ENCODE measurements around the gene OR5P2.
"Not testable (repeated sequence)": the region's sequence is repeated elsewhere in the genome, so short reads cannot be mapped to it uniquely, and the experiment has no call there.

The OR5P2 gene

DNA sequence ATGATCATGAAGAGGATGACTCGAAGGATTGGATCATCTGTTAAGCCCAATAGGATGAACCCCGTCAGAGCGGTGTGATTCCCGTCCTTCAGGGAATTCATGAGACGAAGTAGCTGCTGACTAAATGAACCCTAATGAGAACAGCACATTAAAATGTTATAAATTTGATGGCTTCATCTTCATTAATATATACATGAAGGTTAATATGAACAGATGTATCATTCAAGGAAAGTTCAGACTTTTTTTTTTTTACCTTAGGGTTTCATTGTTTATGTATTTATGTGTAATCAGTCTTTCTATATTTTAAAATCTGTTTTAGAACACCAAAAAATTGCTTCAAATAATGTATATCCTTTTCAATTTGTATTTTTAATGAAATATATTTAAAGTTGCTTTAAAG is at the start of gene OR5P2:
TSS of gene OR5P2 (minus strand) at position 101 of the 400 bp plus-strand sequence. CDS start at position 101, 0 bp downstream.
- DNase-seq: no peak

DNA sequence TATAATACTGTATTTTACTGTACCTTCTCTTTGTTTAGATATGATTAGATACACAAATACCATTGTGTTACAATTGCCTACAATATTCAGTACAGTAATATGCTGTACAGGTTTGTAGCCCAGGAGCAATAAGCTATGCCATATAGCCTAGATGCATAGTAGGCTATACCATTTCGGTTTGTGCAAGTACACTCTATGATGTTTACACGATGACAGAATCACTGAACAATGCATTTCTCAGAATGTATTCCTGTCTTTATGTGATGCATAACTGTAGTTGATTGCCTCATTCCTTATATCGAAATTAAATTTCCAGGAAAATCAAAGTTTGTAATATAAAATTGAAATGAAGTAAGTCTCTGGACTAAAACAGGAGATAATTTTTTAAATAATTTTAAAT is 49.3 kb upstream of the OR5P2 start:
- DNase-seq: no peak

- no peak for DNase-seq
Observed at GRCh38 chr11:7844986-7845385, 48.2 kb upstream of the OR5P2 start.

GRCh38 chr11:7844521-7844920 is 47.8 kb upstream of the OR5P2 start:
- DNase-seq: no peak

GRCh38 chr11:7840578-7840977 is 43.8 kb upstream of the OR5P2 start:
- DNase-seq: no peak

GRCh38 chr11:7833527-7833926 is 36.8 kb upstream of the OR5P2 start:
- no peak for DNase-seq

- no peak for DNase-seq
Observed at GRCh38 chr11:7830740-7831139, 34.0 kb upstream of the OR5P2 start, which contains the start of gene OR5P3. OR5P3 (minus strand) TSS chr11:7830840.

GRCh38 chr11:7826324-7826723 is 29.6 kb upstream of the OR5P2 start:
- no peak for DNase-seq

DNA sequence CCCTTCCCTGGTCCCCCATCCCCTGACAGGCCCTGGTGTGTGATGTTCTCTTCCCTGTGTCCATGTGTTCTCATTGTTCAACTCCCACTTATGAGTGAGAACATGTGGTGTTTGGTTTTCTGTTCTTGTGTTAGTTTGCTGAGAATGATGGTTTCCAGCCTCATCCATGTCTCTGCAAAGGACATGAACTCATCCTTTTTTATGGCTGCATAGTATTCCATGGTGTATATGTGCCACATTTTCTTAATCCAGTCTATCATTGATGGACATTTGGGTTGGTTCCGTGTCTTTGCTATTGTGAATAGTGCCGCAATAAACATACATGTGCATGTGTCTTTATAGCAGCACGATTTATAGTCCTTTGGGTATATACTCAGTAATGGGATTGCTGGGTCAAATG is 23.7 kb upstream of the OR5P2 start:
- not testable (repeated sequence) for DNase-seq

GRCh38 chr11:7814897-7815296 is 18.2 kb upstream of the OR5P2 start:
- DNase-seq: not testable (repeated sequence)

GRCh38 chr11:7810301-7810700 is 13.6 kb upstream of the OR5P2 start:
- not testable (repeated sequence) for DNase-seq

GRCh38 chr11:7793233-7793632 is 3.5 kb downstream of the OR5P2 start:
- DNase-seq: no peak

GRCh38 chr11:7787239-7787638 is 9.5 kb downstream of the OR5P2 start:
- DNase-seq: no peak

DNA sequence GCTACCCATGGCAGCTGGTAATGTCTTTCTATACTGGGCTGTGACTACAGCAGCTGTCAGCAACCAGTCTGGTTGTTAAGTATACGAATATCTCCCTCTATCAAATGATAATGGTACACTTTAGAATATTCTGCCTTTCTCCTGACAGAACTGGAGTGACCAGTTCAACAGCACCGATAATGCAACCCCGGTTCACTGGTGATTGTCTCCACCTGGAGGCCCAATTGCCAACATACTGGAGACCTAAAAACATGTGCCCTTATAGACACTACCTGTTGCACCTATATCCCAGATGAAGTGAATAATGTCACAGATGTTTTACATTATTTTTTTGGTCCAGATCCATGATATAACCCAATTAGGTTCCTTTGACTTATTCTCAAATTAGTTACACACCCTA is 21.1 kb downstream of the OR5P2 start:
- no peak for DNase-seq

DNA sequence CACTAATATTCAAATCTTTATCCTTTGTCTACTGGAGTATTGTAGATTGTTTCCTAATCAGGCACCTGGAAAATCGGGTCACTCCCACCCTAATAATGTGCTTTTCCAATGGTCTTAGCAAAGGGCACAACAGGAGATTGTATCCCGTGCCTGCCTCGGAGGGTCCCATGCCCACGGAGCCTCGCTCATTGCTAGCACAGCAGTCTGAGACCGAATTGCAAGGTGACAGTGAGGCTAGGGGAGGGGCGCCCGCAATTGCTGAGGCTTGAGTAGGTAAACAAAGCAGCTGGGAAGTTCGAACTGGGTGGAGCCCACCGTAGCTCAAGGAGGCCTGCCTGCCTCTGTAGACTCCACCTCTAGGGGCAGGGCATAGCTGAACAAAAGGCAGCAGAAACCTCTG is 32.4 kb downstream of the OR5P2 start:
- DNase-seq: not testable (repeated sequence)

GRCh38 chr11:7759010-7759409 is 37.7 kb downstream of the OR5P2 start:
- no peak for DNase-seq

GRCh38 chr11:7749456-7749855 is 47.3 kb downstream of the OR5P2 start:
- peak; percentile 34 for DNase-seq
